H1 (cell line): Measurements from ENCODE around the gene CHST12. TPM values are rescaled to one million over a fixed set of nuclear protein-coding genes. Genes with fewer than 3 reads are reported as not detected.

ENCODE experiments used
- CTCF ChIA-PET: fragments of 300-600 bp; sonication (Branson Sonifier 250); formaldehyde crosslinking; loops from one replicate; lab custom pipeline; 2021; ENCODE audit not compliant: partially characterized antibody; lab: Charles Lee
- POLR2A ChIA-PET: fragments of 300-600 bp; sonication (Branson Sonifier 250); formaldehyde crosslinking; loops from one replicate; lab custom pipeline; 2021; ENCODE audit warnings: inconsistent platforms; ENCODE audit not compliant: partially characterized antibody; lab: Charles Lee
- DNase-seq, 2 experiments: peaks; one replicate each; pipeline versions ENCODE4 v3.0.0 to v3.0.0-alpha.2; 2010 to 2022; ENCODE audit warnings: low spot score in 2 of 2, low read depth in 1 of 2, mixed read lengths in 1 of 2
- FAIRE-seq: peaks from 2 replicates; lab custom pipeline; 2011; peaks lifted over from hg19 to GRCh38; lab: Jason Lieb, UNC
- H2AFZ ChIP-seq: 2 replicates; pipeline ENCODE4 v1.8.1; 2012; ENCODE audit warnings: low read length, inconsistent platforms
- H2AK5ac ChIP-seq: 2 replicates; pipeline ENCODE4 v1.6.1; 2013; ENCODE audit warnings: low read depth, low read length
- H2BK120ac ChIP-seq: replicated peaks from 2 replicates; pipeline ENCODE3; 2013; ENCODE audit warnings: low read depth, low read length, inconsistent platforms
- H2BK12ac ChIP-seq: 2 replicates; pipeline ENCODE4 v1.6.1; 2013; ENCODE audit warnings: low read depth, low read length
- H2BK15ac ChIP-seq: 2 replicates; pipeline ENCODE4 v1.6.1; 2013; ENCODE audit warnings: low read length
- H2BK20ac ChIP-seq: 2 replicates; pipeline ENCODE4 v1.6.1; 2013; ENCODE audit warnings: low read length
- H2BK5ac ChIP-seq: 2 replicates; pipeline ENCODE4 v1.6.1; 2013; ENCODE audit warnings: low read depth, low read length
- H3K14ac ChIP-seq: 2 replicates; pipeline ENCODE4 v1.6.1; 2013; ENCODE audit warnings: inconsistent platforms; ENCODE audit not compliant: insufficient read length
- H3K18ac ChIP-seq: 2 replicates; pipeline ENCODE4 v1.6.1; 2013; ENCODE audit warnings: low read length; ENCODE audit errors: extremely low read depth
- H3K23ac ChIP-seq: 2 replicates; pipeline ENCODE4 v1.6.1; 2013; ENCODE audit warnings: inconsistent platforms; ENCODE audit not compliant: insufficient read length
- H3K23me2 ChIP-seq: 2 replicates; pipeline ENCODE4 v1.6.1; 2013; ENCODE audit warnings: low read depth, low read length
- H3K27ac ChIP-seq: 2 replicates; pipeline ENCODE4 v1.6.1; 2011; ENCODE audit warnings: low read depth, low read length, inconsistent platforms
- H3K27me3 ChIP-seq, 4 experiments: replicated peaks in 1 of 4; 1 replicate in 1 of 4; 2 replicates in 3 of 4; pipeline versions ENCODE4 v1.6.1 to v1.8.1; 2011 to 2013; ENCODE audit warnings: low read length in 3 of 4, mild to moderate bottlenecking in 3 of 4, inconsistent platforms in 2 of 4, mixed read lengths in 2 of 4, moderate library complexity in 1 of 4; ENCODE audit not compliant: control insufficient read depth in 3 of 4, insufficient read depth in 3 of 4; ENCODE audit errors: extremely low read depth in 1 of 4
- H3K36me3 ChIP-seq, 4 experiments: 2 replicates each; pipeline versions ENCODE4 v1.6.1 to v1.8.1; 2011 to 2013; ENCODE audit warnings: mild to moderate bottlenecking in 4 of 4, low read length in 3 of 4, moderate library complexity in 2 of 4, control low read depth in 1 of 4, inconsistent platforms in 1 of 4; ENCODE audit not compliant: insufficient read depth in 4 of 4, control insufficient read depth in 2 of 4
- H3K4ac ChIP-seq: replicated peaks from 2 replicates; pipeline ENCODE3; 2013; ENCODE audit warnings: low read length, low read depth, mixed read lengths, inconsistent platforms; ENCODE audit not compliant: insufficient read length
- H3K4me1 ChIP-seq, 4 experiments: replicated peaks in 1 of 4; 1 replicate in 1 of 4; 2 replicates in 3 of 4; pipeline versions ENCODE4 v1.6.1 to v1.8.1; 2011 to 2013; ENCODE audit warnings: low read length in 3 of 4, inconsistent platforms in 2 of 4, mixed read lengths in 1 of 4; ENCODE audit not compliant: insufficient read depth in 4 of 4, control insufficient read depth in 3 of 4
- H3K4me2 ChIP-seq, 2 experiments: 2 replicates each; pipeline versions ENCODE4 v1.6.1 to v1.8.1; 2011 to 2013; ENCODE audit warnings: low read depth in 2 of 2, low read length in 2 of 2, control low read depth in 1 of 2, inconsistent platforms in 1 of 2, mild to moderate bottlenecking in 1 of 2; ENCODE audit not compliant: insufficient read depth in 1 of 2
- H3K4me3 ChIP-seq, 4 experiments: fragments of 200-600, 300-600 bp in 1 of 4; sonication (generic), shearing (Covaris generic), sonication (Bioruptor Twin) in 1 of 4; 2 replicates each; pipeline versions ENCODE4 v1.5.1 to v1.8.1; 2011 to 2016; ENCODE audit warnings: low read length in 4 of 4, low read depth in 3 of 4, control low read depth in 2 of 4, inconsistent platforms in 2 of 4, mild to moderate bottlenecking in 2 of 4, mixed read lengths in 1 of 4, moderate library complexity in 1 of 4; ENCODE audit not compliant: insufficient read depth in 2 of 4; ENCODE audit errors: extremely low read depth in 1 of 4
- H3K56ac ChIP-seq: replicated peaks from 2 replicates; pipeline ENCODE3; 2013; ENCODE audit warnings: low read depth, mild to moderate bottlenecking, mixed read lengths, low read length, inconsistent platforms; ENCODE audit not compliant: insufficient read length
- H3K79me1 ChIP-seq: 2 replicates; pipeline ENCODE4 v1.6.1; 2013; ENCODE audit warnings: low read depth, low read length, control low read depth
- H3K79me2 ChIP-seq, 2 experiments: 2 replicates each; pipeline versions ENCODE4 v1.6.1 to v1.8.1; 2012 to 2013; ENCODE audit warnings: low read length in 2 of 2, mild to moderate bottlenecking in 2 of 2, inconsistent platforms in 1 of 2; ENCODE audit not compliant: insufficient read depth in 2 of 2, control insufficient read depth in 1 of 2
- H3K9ac ChIP-seq, 4 experiments: replicated peaks in 1 of 4; 1 replicate in 1 of 4; 2 replicates in 3 of 4; pipeline versions ENCODE4 v1.6.1 to v1.8.1; 2011 to 2013; ENCODE audit warnings: low read depth in 3 of 4, low read length in 3 of 4, control low read depth in 2 of 4, mild to moderate bottlenecking in 2 of 4, moderate library complexity in 2 of 4, inconsistent platforms in 1 of 4; ENCODE audit errors: extremely low read depth in 1 of 4
- H3K9me3 ChIP-seq, 2 experiments: 2 replicates each; pipeline versions ENCODE4 v1.6.1 to v1.8.1; 2012 to 2013; ENCODE audit warnings: mild to moderate bottlenecking in 2 of 2, moderate library complexity in 2 of 2, control low read depth in 1 of 2, inconsistent platforms in 1 of 2, low read depth in 1 of 2, low read length in 1 of 2, mixed read lengths in 1 of 2; ENCODE audit not compliant: insufficient read depth in 2 of 2
- H4K20me1 ChIP-seq, 2 experiments: replicated peaks in 1 of 2; 2 replicates each; pipeline versions ENCODE3 to v1.8.1; 2011 to 2013; ENCODE audit warnings: inconsistent platforms in 2 of 2, low read length in 2 of 2, mild to moderate bottlenecking in 1 of 2; ENCODE audit not compliant: insufficient read depth in 2 of 2, control insufficient read depth in 1 of 2
- H4K5ac ChIP-seq: 2 replicates; pipeline ENCODE4 v1.6.1; 2013; ENCODE audit warnings: low read length, low read depth, mixed read lengths, inconsistent platforms; ENCODE audit not compliant: insufficient read length
- H4K8ac ChIP-seq: 2 replicates; pipeline ENCODE4 v1.8.0; 2013; ENCODE audit warnings: mild to moderate bottlenecking, moderate library complexity, low read length, inconsistent platforms; ENCODE audit not compliant: insufficient read depth; ENCODE audit errors: extremely low read depth
- H4K91ac ChIP-seq: replicated peaks from 2 replicates; pipeline ENCODE3; 2013; ENCODE audit warnings: low read length, mixed read lengths, inconsistent platforms; ENCODE audit not compliant: insufficient read length
- BACH1 ChIP-seq: IDR thresholded peaks from 2 replicates; pipeline ENCODE4 v1.6.1; 2012; ENCODE audit warnings: low read length, improper control_type of control experiment
- CHD2 ChIP-seq: IDR thresholded peaks from 2 replicates; pipeline ENCODE4 v1.6.1; 2012; ENCODE audit warnings: low read length, improper control_type of control experiment
- HDAC2 ChIP-seq, 2 experiments: fragments of 300-600 bp in 1 of 2; sonication (generic) in 1 of 2; IDR thresholded peaks; 2 replicates each; pipeline ENCODE4 v1.6.1; 2011 to 2012; ENCODE audit warnings: low read depth in 2 of 2, low read length in 2 of 2, mild to moderate bottlenecking in 2 of 2, moderate library complexity in 2 of 2, borderline replicate concordance in 1 of 2, inconsistent platforms in 1 of 2
- MAFK ChIP-seq: IDR thresholded peaks from 2 replicates; pipeline ENCODE4 v1.6.1; 2012; ENCODE audit warnings: low read depth, mild to moderate bottlenecking, improper control_type of control experiment, low read length
- NANOG ChIP-seq: IDR thresholded peaks from 2 replicates; pipeline ENCODE4 v1.6.1; 2011; ENCODE audit warnings: low read length, low read depth, mild to moderate bottlenecking, inconsistent platforms; ENCODE audit not compliant: insufficient read depth, poor library complexity, severe bottlenecking
- RXRA ChIP-seq: IDR thresholded peaks from 2 replicates; pipeline ENCODE4 v1.6.1; 2011; ENCODE audit warnings: low read depth, mild to moderate bottlenecking, low read length, moderate library complexity; ENCODE audit not compliant: insufficient read depth
- SAP30 ChIP-seq: fragments of 300-600 bp; sonication (generic); IDR thresholded peaks from 2 replicates; pipeline ENCODE4 v1.7.1; 2012; ENCODE audit warnings: low read length, moderate library complexity, mild to moderate bottlenecking, inconsistent platforms; ENCODE audit not compliant: insufficient read depth, insufficient replicate concordance
- SP1 ChIP-seq: IDR thresholded peaks from 2 replicates; pipeline ENCODE4 v1.6.1; 2011; ENCODE audit warnings: low read depth, low read length
- TBP ChIP-seq: IDR thresholded peaks from 2 replicates; pipeline ENCODE4 v1.6.1; 2011; ENCODE audit warnings: low read depth, low read length, improper control_type of control experiment
- YY1 ChIP-seq: IDR thresholded peaks from 2 replicates; pipeline ENCODE4 v1.6.1; 2011; ENCODE audit warnings: low read depth, mild to moderate bottlenecking, low read length
- WGBS, 2 experiments: shearing (Covaris generic) in 1 of 2; methylation state at CpG; one replicate each; pipeline versions ENCODE4 v1.1.6 to v1.1.7; 2013 to 2015; ENCODE audit warnings: low lambda C conversion rate in 2 of 2, mixed read lengths in 2 of 2, inconsistent platforms in 1 of 2, low coverage in 1 of 2, missing lambda C conversion rate in 1 of 2; ENCODE audit not compliant: insufficient replicate concordance in 2 of 2, insufficient coverage in 1 of 2, insufficient read length in 1 of 2; ENCODE audit errors: extremely low coverage in 1 of 2, missing lambda C conversion rate in 1 of 2; 5-methylcytosine and 5-hydroxymethylcytosine counted together
- polyA plus RNA-seq, 7 experiments: library from polyadenylated mRNA; depleted of rRNA in 3 of 7; stranded (reverse) in 5 of 7; unstranded in 2 of 7; fragments of >200 nt in 5 of 7; fragments of 200-250 nt in 2 of 7; gene quantifications; 1 replicate in 5 of 7; 2 replicates in 1 of 7; 4 replicates in 1 of 7; pipeline versions ENCODE4 v1.2.1 to v1.2.3, GENCODE V29; 2011 to 2013; ENCODE audit warnings: missing spikeins in 2 of 7, mixed read lengths in 2 of 7
- total RNA-seq: library from RNA; stranded (reverse); fragmentation: NEBNext Ultra II Directional; extraction: Animal tissue kit (Norgen Biotek cat#: 25700); gene quantifications from 2 replicates; pipeline ENCODE4 v1.2.1, GENCODE V29; 2021
- TF ChIP-seq, protein P1 (sequence below): IDR thresholded peaks from 2 replicates; pipeline ENCODE4 v1.6.1; 2011; ENCODE audit warnings: low read depth, mild to moderate bottlenecking, low read length; ENCODE audit not compliant: insufficient read depth

Gene CHST12
- total and polyA plus RNA-seq, 2 of the 8 experiments (the other 6 are each of a cell fraction or from before 2014, with no cell fraction given) = 13.4 to 24.1 TPM

DNA sequence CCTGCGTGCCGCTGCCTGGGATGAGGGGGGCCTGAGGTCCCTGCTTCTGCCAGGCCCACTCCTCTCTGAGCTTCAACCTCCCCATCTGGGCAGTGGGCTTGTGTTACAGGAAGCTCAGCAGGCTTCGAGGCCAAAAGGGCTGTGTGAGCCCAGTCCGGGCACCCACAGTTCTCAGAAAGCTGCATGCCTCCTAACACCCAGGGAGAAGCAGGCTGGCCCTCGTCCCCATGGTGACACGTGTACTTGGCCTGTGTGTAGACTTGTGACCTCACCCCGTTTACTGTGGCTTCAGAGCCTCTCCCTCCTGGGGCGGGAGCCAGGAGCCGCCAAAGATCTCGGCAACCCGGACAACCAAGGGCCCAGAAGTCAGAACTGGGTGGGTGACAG, 75.0 kb downstream of the CHST12 start:
- FAIRE-seq (no peak), DNase-seq (no peak)
- peak overlapping the region; percentile 78; the same call in 1 of the 2 replicates for H2BK5ac ChIP-seq

More for the DNA sequence above, 75.0 kb downstream of the CHST12 start:
- Histone ChIP-seq H3K79me2 (no peaks in the 10 kb centered on the region), H3K36me3 (no peaks in the 10 kb centered on the region), H3K4ac (peak overlapping the region; percentile 44), H4K8ac (no peak overlapping the region; the same call in 1 of the 2 replicates), H4K20me1 (no peaks in the 10 kb centered on the region), H3K23ac (no peak overlapping the region), H2BK120ac (no peak overlapping the region), H3K27me3 (no peaks in the 10 kb centered on the region; a peak in 2 of 7 replicates), H2AK5ac (no peak overlapping the region), H2BK15ac (peak overlapping the region; percentile 99; the same call in 1 of the 2 replicates), H3K56ac (no peak overlapping the region), H2BK20ac (0 out of 2 replicates have a peak overlapping the region, but pooled peaks have one; percentile 80), H3K9me3 (no peaks in the 10 kb centered on the region; a peak in 1 of 4 replicates), H3K4me2 (no peak overlapping the region), H2AFZ (no peak overlapping the region), H4K91ac (peak overlapping the region; percentile 68), H3K27ac (no peak overlapping the region), H3K14ac (no peak overlapping the region), H3K4me3 (no peak overlapping the region), H3K79me1 (no peaks in the 10 kb centered on the region), H3K23me2 (no peaks in the 10 kb centered on the region; the same call in 1 of the 2 replicates), H4K5ac (no peak overlapping the region), H3K9ac (no peak overlapping the region), H2BK12ac (peak overlapping the region; percentile 97; the same call in 1 of the 2 replicates), H3K18ac (no peak overlapping the region), H3K4me1 (peaks cover 0 to 34% (median 20%) of the 10 kb centered on the region in 4 experiments; a peak in 6 of 7 replicates)
- WGBS, 2 experiments = 83% methylated on average over 11 of the region's 11 CpGs; no CpG with 5 or more reads in 1 of the 2 experiments
- POLR2A ChIA-PET = interaction anchor here (2.1 to 2.5 kb wide), 2 partner anchors 10 to 46 kb away, joined by 8 to 11 read pairs; no protein-coding TSS in a partner anchor
- TF ChIP-seq, protein P1, sequence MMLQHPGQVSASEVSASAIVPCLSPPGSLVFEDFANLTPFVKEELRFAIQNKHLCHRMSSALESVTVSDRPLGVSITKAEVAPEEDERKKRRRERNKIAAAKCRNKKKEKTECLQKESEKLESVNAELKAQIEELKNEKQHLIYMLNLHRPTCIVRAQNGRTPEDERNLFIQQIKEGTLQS = no peak
- TF ChIP-seq BACH1 = no peak
- TF ChIP-seq SAP30 = no peak
- TF ChIP-seq NANOG = no peak
- no peak for TF ChIP-seq SP1
- TF ChIP-seq RXRA = no peak
- TF ChIP-seq YY1 = no peak
- TF ChIP-seq MAFK = no peak
- TF ChIP-seq TBP = no peak
- no peak for TF ChIP-seq HDAC2 (IDR thresholded peaks at IDR 0.05; ENCODE audit: borderline replicate concordance in 1 of 2, low read depth in 2 of 2, low read length in 2 of 2)
- TF ChIP-seq CHD2 = no peak
- CTCF ChIA-PET = interaction anchor here (0.5 to 3.6 kb wide), 16 partner anchors 8 to 192 kb away, joined by 3 to 24 read pairs (median 4); no protein-coding TSS in a partner anchor
